ENCODE measurements around the gene AK8.

- no peak for TF ChIP-seq POLR2A (IDR thresholded peaks at IDR 0.05)
- TF ChIP-seq, protein P1, sequence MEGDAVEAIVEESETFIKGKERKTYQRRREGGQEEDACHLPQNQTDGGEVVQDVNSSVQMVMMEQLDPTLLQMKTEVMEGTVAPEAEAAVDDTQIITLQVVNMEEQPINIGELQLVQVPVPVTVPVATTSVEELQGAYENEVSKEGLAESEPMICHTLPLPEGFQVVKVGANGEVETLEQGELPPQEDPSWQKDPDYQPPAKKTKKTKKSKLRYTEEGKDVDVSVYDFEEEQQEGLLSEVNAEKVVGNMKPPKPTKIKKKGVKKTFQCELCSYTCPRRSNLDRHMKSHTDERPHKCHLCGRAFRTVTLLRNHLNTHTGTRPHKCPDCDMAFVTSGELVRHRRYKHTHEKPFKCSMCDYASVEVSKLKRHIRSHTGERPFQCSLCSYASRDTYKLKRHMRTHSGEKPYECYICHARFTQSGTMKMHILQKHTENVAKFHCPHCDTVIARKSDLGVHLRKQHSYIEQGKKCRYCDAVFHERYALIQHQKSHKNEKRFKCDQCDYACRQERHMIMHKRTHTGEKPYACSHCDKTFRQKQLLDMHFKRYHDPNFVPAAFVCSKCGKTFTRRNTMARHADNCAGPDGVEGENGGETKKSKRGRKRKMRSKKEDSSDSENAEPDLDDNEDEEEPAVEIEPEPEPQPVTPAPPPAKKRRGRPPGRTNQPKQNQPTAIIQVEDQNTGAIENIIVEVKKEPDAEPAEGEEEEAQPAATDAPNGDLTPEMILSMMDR (IDR thresholded peaks at IDR 0.05), result no peak
These were observed 59.5 kb downstream of the AK8 start for GRCh38 chr9:132818588-132818987.

All from right lobe of liver (tissue), 4 donors.